ENCODE measurements around the gene SNTA1.

DNA sequence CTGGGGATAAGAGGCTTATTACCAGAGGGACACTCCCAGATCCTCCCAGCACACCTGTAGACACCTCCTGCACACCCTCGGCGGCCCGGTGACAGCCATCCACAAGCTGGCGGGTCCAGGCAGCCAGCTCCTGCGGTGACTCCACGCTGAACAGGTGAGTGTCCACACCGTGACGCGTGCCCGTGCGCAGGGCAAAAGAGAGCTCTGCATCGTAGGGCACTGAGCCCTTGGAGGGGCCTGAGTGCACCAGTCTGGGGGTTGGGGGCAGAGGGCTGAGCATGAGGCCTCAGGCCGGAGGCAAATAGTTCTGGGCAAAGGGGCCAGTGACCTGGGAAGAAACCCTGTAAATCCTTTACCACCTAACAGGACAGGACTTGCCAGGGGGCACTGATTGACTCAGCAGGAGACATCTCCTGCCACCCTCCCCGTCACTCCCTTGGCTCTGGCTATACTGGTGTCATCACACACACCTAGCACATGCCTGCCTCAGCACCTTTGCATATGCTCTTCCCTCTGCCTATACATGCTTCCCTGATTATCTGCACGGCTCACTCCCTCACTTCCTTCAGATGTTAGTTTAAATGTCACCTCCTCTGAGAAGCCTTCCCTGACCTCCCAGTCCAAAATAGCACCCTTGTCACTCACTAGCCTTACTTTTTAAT lies 33.4 kb downstream of the SNTA1 start:
- TF ChIP-seq, protein P1, sequence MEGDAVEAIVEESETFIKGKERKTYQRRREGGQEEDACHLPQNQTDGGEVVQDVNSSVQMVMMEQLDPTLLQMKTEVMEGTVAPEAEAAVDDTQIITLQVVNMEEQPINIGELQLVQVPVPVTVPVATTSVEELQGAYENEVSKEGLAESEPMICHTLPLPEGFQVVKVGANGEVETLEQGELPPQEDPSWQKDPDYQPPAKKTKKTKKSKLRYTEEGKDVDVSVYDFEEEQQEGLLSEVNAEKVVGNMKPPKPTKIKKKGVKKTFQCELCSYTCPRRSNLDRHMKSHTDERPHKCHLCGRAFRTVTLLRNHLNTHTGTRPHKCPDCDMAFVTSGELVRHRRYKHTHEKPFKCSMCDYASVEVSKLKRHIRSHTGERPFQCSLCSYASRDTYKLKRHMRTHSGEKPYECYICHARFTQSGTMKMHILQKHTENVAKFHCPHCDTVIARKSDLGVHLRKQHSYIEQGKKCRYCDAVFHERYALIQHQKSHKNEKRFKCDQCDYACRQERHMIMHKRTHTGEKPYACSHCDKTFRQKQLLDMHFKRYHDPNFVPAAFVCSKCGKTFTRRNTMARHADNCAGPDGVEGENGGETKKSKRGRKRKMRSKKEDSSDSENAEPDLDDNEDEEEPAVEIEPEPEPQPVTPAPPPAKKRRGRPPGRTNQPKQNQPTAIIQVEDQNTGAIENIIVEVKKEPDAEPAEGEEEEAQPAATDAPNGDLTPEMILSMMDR (conservative IDR thresholded peaks at IDR 0.05; ENCODE audit: low read depth in 2 of 2) = no peak
- TF ChIP-seq JUNB (IDR thresholded peaks at IDR 0.05; ENCODE audit: unreplicated experiment) = no peak

Data from GM23338 (cell line).